Measurements from ENCODE around the gene XRCC3.

Gene XRCC3

GRCh38 chr14:103753774-103754173, 38.5 kb upstream of the XRCC3 start:
- TF ChIP-seq, protein P1, sequence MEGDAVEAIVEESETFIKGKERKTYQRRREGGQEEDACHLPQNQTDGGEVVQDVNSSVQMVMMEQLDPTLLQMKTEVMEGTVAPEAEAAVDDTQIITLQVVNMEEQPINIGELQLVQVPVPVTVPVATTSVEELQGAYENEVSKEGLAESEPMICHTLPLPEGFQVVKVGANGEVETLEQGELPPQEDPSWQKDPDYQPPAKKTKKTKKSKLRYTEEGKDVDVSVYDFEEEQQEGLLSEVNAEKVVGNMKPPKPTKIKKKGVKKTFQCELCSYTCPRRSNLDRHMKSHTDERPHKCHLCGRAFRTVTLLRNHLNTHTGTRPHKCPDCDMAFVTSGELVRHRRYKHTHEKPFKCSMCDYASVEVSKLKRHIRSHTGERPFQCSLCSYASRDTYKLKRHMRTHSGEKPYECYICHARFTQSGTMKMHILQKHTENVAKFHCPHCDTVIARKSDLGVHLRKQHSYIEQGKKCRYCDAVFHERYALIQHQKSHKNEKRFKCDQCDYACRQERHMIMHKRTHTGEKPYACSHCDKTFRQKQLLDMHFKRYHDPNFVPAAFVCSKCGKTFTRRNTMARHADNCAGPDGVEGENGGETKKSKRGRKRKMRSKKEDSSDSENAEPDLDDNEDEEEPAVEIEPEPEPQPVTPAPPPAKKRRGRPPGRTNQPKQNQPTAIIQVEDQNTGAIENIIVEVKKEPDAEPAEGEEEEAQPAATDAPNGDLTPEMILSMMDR (IDR thresholded peaks at IDR 0.05; ENCODE audit: low read depth, low read length), result no peak
- no peak for DNase-seq (ENCODE audit: low read depth in 2 of 2)
- H3K4me3 ChIP-seq (replicated peaks in 1 of 2; ENCODE audit: low read depth in 2 of 2, low read length in 2 of 2), result no peak overlapping the region

DNA sequence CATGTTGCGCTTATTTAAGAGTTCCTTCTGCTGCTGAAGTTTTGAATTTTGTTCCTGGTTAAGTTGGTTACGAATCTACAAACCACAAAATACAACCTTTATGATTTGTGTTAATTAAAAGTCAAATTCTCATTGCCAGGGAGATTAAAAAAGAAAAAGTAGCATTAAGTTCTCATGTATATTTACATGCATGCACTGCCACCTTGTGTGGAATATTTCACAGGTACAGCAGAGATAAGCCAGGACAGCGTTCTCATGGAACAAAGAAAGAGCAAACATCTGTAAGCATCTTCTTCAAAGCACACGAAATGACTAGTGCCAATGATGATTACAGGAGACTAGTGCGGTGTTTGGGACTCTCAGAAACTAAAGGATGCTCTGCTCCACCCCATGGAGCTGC, 34.6 kb upstream of the XRCC3 start:
- DNase-seq (ENCODE audit: low read depth in 2 of 2), result no peak
- TF ChIP-seq, protein P1 (IDR thresholded peaks at IDR 0.05; ENCODE audit: low read depth, low read length), result no peak
- H3K4me3 ChIP-seq (replicated peaks in 1 of 2; ENCODE audit: low read depth in 2 of 2, low read length in 2 of 2), result no peak overlapping the region

DNA sequence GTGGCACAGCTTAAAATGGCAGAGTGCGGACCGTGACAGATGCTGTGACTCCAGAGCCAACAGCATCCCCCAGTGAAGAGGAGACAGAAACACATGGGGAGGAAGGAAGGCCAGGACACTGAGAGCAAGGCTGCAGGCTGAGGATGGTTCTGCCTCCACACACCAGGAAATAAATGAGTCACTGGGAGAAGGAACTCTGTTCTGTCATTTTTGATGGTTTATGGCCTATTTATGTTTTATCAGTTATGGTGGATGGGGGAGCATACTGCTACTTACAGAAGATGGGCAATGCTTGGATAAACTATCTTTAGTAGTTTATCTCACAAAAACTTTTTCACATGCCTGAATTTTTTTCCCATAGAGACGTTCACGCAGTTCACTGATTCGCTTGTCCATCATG, 34.2 kb upstream of the XRCC3 start:
- no peak for DNase-seq (ENCODE audit: low read depth in 2 of 2)
- no peak overlapping the region for H3K4me3 ChIP-seq (replicated peaks in 1 of 2; ENCODE audit: low read depth in 2 of 2, low read length in 2 of 2)
- TF ChIP-seq, protein P1 (IDR thresholded peaks at IDR 0.05; ENCODE audit: low read depth, low read length), result no peak

- TF ChIP-seq, protein P1 (IDR thresholded peaks at IDR 0.05; ENCODE audit: low read depth, low read length), result no peak
- no peak for DNase-seq (ENCODE audit: low read depth in 2 of 2)
- no peak overlapping the region for H3K4me3 ChIP-seq (replicated peaks in 1 of 2; ENCODE audit: low read depth in 2 of 2, low read length in 2 of 2)
Measured at GRCh38 chr14:103748534-103748857, 33.2 kb upstream of the XRCC3 start.

- H3K4me3 ChIP-seq (replicated peaks in 1 of 2; ENCODE audit: low read depth in 2 of 2, low read length in 2 of 2), result no peak overlapping the region
- TF ChIP-seq, protein P1 (IDR thresholded peaks at IDR 0.05; ENCODE audit: low read depth, low read length), result no peak
- peak in 1 of 2 donors; percentile 46 for DNase-seq (ENCODE audit: low read depth in 2 of 2)
Measured at GRCh38 chr14:103746701-103747100, 31.4 kb upstream of the XRCC3 start.

- TF ChIP-seq, protein P1 (IDR thresholded peaks at IDR 0.05; ENCODE audit: low read depth, low read length), result no peak
- no peak for DNase-seq (ENCODE audit: low read depth in 2 of 2)
- H3K4me3 ChIP-seq (replicated peaks in 1 of 2; ENCODE audit: low read depth in 2 of 2, low read length in 2 of 2), result no peak overlapping the region
Measured at GRCh38 chr14:103745424-103745823, 30.2 kb upstream of the XRCC3 start.

- no peak overlapping the region for H3K4me3 ChIP-seq (replicated peaks in 1 of 2; ENCODE audit: low read depth in 2 of 2, low read length in 2 of 2)
- TF ChIP-seq, protein P1 (IDR thresholded peaks at IDR 0.05; ENCODE audit: low read depth, low read length), result no peak
- no peak for DNase-seq (ENCODE audit: low read depth in 2 of 2)
Measured at GRCh38 chr14:103744621-103745395, 29.6 kb upstream of the XRCC3 start.

Measured in cardiac fibroblast (primary cell).